Thyroid gland (tissue), 4 donors: ENCODE results near the gene CTNNBL1.

Experiments used
- POLR2A ChIP-seq, 2 donors: fragments of 450-650 bp; IDR thresholded peaks; one replicate each; pipeline ENCODE4 v1.6.1; 2017; ENCODE audit warnings: antibody characterized with exemption in 2 of 2, mild to moderate bottlenecking in 2 of 2, moderate library complexity in 1 of 2
- TF ChIP-seq, protein P1 (sequence below), 6 experiments: fragments of 200-600 bp in 3 of 6; fragments of 450-650 bp in 3 of 6; sonication (generic) in 3 of 6; IDR thresholded peaks; one replicate each; pipeline ENCODE4 v1.5.1; 2016 to 2019; ENCODE audit warnings: antibody characterized with exemption in 6 of 6, mild to moderate bottlenecking in 2 of 6, inconsistent platforms in 1 of 6, moderate library complexity in 1 of 6

GRCh38 chr20:37714978-37715672 is 21.3 kb downstream of the CTNNBL1 start:
- TF ChIP-seq, protein P1, sequence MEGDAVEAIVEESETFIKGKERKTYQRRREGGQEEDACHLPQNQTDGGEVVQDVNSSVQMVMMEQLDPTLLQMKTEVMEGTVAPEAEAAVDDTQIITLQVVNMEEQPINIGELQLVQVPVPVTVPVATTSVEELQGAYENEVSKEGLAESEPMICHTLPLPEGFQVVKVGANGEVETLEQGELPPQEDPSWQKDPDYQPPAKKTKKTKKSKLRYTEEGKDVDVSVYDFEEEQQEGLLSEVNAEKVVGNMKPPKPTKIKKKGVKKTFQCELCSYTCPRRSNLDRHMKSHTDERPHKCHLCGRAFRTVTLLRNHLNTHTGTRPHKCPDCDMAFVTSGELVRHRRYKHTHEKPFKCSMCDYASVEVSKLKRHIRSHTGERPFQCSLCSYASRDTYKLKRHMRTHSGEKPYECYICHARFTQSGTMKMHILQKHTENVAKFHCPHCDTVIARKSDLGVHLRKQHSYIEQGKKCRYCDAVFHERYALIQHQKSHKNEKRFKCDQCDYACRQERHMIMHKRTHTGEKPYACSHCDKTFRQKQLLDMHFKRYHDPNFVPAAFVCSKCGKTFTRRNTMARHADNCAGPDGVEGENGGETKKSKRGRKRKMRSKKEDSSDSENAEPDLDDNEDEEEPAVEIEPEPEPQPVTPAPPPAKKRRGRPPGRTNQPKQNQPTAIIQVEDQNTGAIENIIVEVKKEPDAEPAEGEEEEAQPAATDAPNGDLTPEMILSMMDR (IDR thresholded peaks at IDR 0.05) = no peak
- TF ChIP-seq POLR2A (IDR thresholded peaks at IDR 0.05) = no peak
